HT-29 (cell line): ENCODE measurements around the gene MYRF. TPM values are rescaled to one million over a fixed set of nuclear protein-coding genes. Genes with fewer than 3 reads are reported as not detected.

Experiments
- total RNA-seq: library from RNA; depleted of rRNA; stranded (reverse); fragments of >200 nt; shearing (Covaris generic); gene quantifications from 2 replicates; pipeline ENCODE4 v1.2.3, GENCODE V29; 2014; rRNA removed

Gene MYRF
- total RNA-seq, 1 experiment from 2014 or later, result 105 TPM

Other genes starting within 250 kb of the MYRF start
- gene LRRC10B, start 243.9 kb upstream of the MYRF start, total RNA-seq, result 6.3 and 7.7 TPM in 2 replicates
- gene SYT7, start 171.6 kb upstream of the MYRF start, total RNA-seq, result 13.2 and 14.8 TPM in 2 replicates
- gene DAGLA, start 72.2 kb upstream of the MYRF start, total RNA-seq, result 9.2 and 9.7 TPM in 2 replicates
- gene TMEM258, start 40.0 kb downstream of the MYRF start, total RNA-seq, result 113 and 120 TPM in 2 replicates
- 137 and 147 TPM in 2 replicates for gene FEN1, start 40.3 kb downstream of the MYRF start, total RNA-seq
- 1.9 and 9.4 TPM in 2 replicates for gene FADS1, start 64.4 kb downstream of the MYRF start, total RNA-seq
- not detected in 2 replicates for gene FADS2, start 75.7 kb downstream of the MYRF start, total RNA-seq
- 42.2 and 44.0 TPM in 2 replicates for gene FADS3, start 138.9 kb downstream of the MYRF start, total RNA-seq
- gene RAB3IL1, start 164.9 kb downstream of the MYRF start, total RNA-seq, result 1.6 TPM in 1 of 2 replicates, not detected in the other
- gene BEST1, start 197.7 kb downstream of the MYRF start, total RNA-seq, result 0.46 TPM in 1 of 2 replicates, not detected in the other
- gene FTH1, start 215.0 kb downstream of the MYRF start, total RNA-seq, result 1,803 and 2,077 TPM in 2 replicates